RPMI7951 (cell line): ENCODE data around the gene ANGPTL8. TPM values are rescaled to one million over a fixed set of nuclear protein-coding genes. Genes with fewer than 3 reads are reported as not detected.

Experiments
- DNase-seq: peaks from one replicate; pipeline ENCODE4 v3.0.0-alpha.2; 2012; ENCODE audit warnings: low read depth
- total RNA-seq: library from RNA; depleted of rRNA; stranded (reverse); fragments of >200 nt; shearing (Covaris generic); gene quantifications from 2 replicates; pipeline ENCODE4 v1.2.3, GENCODE V29; 2014; rRNA removed

ANGPTL8 gene, protein sequence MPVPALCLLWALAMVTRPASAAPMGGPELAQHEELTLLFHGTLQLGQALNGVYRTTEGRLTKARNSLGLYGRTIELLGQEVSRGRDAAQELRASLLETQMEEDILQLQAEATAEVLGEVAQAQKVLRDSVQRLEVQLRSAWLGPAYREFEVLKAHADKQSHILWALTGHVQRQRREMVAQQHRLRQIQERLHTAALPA
- not detected in 2 replicates for total RNA-seq

DNA sequence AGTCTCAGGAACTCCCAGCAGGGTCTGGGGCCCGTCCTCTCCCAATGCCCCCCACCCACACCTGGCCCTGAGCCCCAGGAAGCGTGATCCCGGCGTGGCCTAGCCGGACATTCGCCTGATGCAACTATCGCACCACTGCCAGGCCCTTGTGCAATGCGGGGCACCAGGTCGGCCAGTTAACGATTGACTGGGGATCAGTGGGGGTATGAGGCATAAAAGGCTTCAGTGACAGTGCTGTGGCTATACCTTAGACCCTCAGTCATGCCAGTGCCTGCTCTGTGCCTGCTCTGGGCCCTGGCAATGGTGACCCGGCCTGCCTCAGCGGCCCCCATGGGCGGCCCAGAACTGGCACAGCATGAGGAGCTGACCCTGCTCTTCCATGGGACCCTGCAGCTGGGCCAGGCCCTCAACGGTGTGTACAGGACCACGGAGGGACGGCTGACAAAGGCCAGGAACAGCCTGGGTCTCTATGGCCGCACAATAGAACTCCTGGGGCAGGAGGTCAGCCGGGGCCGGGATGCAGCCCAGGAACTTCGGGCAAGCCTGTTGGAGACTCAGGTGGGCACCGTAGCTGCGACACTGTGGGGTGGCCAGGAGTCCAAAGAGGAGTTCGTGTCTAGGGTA lies at the start of gene ANGPTL8:
TSS of gene ANGPTL8 (plus strand) at position 243 of the 624 bp plus-strand sequence. CDS start at position 262, 19 bp downstream.
- no peak for DNase-seq

DNA sequence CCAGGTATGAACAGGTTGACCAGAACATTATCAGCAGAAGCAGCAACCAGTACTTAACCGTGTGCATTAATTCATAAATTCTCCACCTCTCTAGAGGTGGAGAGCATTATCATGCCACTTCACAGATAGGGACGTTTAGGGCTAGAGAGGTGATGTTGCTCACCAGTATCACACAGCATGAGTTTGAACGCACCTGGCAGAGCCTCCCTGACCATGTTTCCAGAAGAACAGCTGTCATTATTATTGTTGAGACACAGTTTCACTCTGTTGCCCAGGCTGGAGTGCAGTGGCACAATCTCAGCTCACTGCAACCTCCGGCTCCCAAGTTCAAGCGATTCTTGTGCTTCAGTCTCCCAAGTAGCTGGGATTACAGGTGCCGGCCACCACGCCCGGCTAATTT lies 48.9 kb upstream of the ANGPTL8 start:
- no peak for DNase-seq

DNA sequence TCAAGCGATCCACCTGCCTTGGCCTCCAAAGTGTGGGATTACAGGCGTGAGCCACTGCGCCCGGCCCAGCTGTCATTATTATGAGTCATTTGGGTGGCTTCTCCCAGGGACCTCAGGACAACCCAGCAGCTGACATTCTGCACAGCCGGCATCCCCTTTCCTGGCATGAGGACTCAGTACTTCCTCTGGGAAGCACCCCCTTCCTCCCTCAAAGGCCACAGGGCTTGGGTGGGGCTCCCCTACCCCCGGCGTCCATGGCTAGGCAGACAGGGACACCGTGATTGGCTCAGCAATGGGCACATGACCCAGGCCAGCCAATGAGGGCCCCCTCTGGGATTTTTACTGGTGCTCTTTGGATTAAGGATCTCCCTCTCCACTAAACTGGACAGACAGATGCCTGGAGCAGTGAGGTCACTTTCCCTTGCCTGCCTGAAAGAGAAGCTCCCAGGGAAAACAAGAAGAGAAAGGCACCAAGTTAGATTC lies 48.1 kb upstream of the ANGPTL8 start:
- peak; percentile 97 for DNase-seq

DNA sequence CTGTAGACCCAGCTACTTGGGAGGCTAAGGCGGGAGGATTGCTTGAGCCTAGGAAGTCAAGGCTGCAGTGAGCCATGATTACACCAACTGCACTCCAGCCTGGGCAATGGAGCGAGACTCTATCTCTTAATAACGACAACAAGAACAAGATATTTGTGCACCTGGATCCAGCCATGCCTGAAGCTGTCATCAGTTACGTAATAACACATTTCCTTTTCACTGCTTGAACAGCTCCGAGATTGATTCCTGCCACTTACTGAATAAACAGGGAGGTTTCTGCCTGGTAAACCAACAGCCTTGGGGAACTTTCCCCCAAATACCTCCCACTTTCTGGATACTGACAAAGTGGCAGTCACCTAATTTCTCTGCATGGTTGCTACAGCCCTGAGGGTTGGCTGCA lies 47.5 kb upstream of the ANGPTL8 start:
- no peak for DNase-seq

DNA sequence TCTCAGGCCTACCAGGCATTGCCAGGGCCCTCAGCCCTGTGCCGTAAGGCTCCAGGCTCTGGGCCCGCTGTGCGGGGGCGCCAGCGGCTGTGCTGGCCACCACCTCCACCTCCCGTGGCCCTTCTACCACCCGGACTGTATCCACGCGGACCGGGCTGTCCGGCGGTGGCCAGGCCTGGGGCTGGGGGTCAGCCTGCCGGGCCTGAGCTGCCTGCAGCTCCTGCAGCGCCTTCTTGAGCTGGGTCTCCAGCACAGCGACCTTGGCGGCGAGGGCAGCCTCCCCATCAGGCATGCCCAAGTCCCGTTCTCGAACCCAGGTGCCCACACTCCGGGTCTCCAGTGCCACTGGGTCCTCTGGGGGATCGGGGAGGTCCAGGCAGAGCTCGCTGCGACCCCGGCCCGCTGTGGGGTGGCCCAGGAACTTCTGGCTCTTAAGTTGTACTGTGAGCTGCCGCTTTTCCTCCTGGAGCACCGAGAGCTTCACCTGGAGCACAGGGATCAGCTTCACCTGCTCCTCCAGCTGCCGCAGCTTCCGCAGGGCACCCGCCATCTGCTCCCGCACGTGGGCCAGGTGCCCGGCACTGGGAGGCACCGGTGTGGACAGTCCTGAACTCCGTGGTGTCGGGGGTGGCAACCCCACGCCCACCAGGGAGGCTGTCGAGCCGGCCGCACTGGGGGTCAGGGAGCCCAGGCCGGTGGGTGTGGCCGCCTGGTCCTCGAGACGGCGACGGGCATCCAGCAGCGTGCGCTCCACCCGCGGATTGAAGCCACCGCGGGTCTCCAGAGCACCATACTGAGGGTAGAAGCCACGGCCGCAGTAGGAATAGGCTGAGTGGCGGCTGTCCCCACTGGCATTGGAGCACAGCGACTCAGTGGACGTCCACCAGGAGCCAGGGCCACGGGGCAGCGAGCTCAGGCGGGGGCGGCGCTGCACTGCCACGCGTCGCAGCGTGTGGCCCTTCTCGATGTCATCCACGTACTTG lies 46.2 kb upstream of the ANGPTL8 start:
- no peak for DNase-seq

DNA sequence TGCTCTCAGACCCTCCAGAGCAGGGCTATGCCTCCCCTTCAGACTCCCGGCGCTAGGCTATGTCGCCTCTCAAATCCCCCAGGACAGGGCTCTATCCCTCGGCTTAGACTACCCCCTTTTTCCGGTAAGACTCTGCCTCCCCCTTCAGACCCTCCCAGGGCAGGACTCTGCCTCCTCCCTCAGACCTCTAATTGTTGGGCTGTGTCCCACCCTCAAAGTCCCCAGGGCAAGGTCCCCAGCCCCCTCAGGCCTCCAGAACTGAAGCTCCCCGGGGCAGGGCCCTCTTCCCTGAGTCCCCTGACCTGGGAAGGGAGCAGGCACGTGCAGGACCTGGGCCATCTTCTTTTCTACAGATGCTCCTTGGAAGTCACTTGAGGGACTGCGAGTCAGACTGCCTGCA lies 45.2 kb upstream of the ANGPTL8 start:
- DNase-seq, result no peak

DNA sequence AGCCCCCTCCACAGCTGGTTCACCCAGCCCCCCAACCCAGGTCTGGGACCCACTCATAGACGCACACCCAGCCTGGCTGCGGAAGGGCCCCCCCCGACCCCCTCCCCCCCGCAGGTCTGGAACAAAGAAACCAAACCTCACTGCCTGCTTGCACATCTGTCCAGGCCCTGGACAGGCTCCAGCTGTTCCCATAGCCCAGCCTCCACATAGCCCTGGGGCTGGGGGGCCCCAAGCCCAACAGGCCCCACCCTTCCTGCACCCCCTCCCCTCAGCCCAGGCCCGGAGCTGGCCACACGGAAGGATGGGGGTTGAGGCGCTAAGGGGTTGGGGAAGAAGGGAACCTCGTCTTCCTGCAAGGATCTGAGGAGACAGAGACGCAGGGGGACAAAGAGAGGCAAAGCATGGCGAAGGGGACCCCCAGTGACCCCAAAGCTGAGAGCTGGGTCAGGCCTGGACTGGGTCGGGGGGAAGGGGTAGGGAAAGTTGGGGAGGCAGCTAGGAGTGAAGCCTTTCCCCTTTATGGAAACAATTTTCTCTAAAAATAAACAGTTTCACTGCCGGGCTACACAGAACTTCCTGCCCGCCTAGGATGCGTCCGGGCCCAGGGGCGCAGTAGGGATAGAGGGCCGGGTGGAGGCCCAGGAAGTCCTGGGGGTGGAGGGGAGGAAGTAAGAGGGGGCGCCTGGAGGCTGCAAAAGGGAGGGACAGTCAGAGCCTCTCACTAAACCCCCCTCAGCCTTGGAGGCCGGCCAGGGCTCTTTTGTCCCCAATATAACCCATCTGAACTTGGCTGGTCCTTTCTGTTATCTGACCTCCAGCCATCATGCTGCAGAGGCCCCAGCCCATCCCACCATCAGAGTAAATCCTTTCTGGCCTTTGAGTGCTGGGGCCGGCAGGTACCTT lies 44.5 kb upstream of the ANGPTL8 start:
- DNase-seq, result peak; percentile 61

DNA sequence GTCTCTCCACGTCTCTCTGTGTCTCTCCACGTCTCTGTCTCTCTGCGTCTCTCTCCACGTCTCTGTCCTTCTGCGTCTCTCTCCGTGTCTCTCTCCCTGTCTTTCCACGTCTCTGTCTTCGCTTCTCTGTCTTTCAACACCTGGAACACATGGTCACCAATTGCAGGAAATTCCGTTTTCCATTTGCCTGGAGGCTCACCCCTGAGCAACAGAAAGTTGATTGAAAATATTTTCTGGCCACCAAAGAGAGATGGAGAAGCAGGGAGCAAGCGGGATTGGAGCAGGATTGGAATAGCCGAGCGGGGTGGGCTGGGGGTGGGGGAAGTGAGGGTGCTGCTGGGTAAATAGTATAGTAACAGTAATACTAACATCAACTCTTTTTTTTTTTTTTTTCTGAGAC lies 43.7 kb upstream of the ANGPTL8 start:
- no peak for DNase-seq

DNA sequence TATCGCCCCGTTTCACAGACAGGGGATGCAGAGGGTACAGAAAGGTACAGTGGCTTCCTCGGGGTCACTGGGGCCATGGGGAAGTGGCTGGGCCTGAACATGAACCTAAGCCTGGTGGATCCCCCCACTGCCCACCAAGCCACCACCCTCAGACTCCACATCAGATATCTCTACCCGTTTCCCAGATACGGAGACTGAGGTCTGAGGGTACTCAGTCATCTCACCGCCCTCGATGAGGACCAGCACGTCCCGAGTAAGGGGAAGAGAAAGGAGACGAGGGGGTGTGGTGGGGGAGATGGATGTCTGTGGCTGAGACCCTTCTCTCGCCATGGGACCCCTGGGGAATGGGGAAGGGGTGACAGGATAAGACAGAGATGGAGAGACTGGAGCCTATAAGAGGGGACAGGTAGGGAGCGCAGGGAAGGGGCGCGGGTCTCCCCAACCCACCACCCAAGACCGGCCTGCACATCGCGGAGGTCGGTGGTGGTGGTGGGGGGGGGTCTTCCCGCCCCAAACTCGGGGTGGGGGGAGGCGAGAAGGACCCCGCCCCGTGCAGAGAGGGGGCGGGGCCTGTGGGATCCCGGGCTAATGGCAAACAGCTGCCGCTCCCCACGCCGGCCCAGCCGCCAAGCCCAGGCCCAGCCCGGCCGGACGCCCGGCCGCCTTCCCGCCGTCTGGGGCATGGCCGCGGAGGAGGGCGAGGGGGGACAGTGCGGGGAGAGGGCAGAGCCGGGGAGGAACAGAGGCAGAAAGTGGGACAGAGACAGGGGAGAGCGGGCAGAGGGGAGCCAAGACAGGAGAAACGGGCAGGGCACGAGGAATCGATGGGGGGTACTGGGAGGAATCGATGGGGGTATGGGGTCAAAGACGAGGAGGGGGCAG lies 42.8 kb upstream of the ANGPTL8 start:
- DNase-seq, result peak; percentile 52

DNA sequence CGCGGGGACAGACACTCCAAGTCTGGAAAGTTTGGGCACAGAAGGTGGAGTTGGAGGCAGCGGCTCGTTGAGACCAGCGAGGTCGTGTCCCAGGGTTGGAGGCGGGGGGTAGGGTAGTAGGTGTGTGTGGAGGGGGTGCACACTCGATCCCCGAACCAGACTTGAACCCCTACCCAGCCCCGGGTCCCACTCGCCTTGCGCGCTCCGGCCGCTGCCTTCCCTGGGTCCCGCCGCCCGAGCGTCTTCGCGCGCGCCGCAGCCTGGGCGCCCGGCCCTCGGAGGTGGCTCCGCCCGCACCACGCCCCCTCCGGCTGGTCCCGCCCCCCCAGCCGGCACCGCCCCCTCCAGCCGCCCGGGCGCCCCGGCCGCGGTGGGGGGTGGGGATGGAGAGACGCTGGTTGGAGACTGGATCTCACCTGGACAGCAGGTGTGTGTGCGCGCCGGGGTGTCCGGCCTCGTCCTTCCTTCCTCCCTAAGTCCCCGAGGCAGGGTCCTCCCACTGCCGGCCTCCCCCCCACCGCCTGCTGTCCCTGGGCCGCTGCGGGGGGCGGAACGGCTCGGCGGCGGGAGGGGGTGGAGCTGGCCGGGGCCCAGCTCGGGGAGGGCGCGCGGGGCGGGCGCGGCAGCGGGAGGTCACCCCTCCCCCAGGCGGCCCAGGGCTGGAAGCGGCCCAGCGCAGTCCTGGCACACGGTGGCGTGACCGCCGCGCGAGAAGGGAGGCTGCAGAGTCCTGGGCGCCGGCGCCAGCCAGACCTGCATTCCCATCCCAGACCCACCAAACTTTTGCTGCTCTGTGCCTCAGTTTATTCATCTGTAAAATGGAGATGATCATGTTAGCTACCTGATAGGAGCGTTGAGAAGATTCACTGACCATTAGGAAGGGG lies 41.9 kb upstream of the ANGPTL8 start, which contains the start of gene KANK2:
TSS of gene KANK2 (minus strand) at position 255 of the 884 bp plus-strand sequence. CDS start 3,034 bp downstream, outside the sequence.
- DNase-seq, result peak; percentile 80

DNA sequence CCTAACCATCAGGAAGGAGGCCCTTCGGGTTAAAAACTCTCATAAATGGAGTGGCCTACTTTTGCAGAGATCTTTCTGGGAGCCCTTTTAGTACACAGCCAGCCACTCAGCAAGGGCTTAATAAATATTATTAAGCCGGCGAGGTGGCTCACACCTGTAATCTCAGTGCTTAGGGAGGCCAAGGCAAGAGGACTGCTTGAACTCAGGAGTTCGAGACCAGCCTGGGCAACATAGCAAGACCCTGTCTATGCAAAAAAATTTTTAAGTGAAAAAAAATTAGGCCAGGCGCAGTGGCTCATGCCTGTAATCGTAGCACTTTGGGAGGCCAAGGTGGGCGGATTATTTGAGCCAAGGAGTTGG lies 41.3 kb upstream of the ANGPTL8 start:
- DNase-seq, result no peak

DNA sequence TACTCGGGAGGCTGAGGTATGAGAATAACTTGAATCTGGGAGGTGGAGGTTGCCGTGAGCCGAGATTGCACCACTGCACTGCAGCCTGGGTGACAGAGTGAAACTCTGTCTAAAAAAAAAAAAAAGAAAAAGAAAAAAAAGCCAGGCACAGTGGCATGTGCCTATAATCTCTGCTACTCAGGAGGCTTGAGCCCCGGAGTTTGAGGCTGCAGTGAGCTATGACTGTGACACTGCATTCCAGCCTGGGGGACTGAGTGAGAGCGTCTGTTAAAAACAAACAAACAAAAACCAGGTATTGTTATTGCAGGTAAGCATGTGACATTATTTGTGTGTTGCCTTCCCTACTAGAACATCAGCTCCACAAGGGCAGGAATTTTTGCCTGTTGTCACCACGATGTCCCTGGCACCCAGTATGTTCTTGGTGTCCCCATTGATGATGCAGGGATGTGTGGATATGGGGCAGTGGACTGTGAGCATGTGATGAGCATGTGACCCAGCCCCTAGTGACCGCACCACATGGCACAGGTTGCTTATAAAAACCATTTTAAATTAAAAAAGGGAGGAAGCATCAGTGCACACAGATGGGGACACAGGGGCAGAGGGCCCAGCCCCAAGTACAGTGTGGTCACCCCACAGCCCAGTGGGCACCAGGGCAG lies 40.5 kb upstream of the ANGPTL8 start:
- no peak for DNase-seq

DNA sequence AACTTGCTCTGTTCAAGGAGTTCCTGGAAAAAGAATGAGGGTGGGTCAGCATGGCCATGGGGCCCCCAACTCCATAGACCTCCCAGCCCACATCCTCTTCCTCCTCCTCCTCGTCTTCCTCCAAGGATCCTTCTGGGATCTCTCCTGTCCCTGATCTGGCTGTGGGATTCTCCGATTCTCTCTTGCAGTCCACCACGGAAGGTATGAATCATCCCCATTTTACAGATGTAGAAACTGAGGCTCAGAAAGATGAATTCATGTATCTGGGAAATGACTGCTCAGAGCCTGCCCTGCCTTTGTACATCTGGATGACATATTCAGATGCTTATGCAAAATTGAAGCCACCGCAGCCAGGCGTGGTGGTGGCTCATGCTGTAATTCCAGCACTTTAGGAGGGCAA lies 39.9 kb upstream of the ANGPTL8 start:
- no peak for DNase-seq

DNA sequence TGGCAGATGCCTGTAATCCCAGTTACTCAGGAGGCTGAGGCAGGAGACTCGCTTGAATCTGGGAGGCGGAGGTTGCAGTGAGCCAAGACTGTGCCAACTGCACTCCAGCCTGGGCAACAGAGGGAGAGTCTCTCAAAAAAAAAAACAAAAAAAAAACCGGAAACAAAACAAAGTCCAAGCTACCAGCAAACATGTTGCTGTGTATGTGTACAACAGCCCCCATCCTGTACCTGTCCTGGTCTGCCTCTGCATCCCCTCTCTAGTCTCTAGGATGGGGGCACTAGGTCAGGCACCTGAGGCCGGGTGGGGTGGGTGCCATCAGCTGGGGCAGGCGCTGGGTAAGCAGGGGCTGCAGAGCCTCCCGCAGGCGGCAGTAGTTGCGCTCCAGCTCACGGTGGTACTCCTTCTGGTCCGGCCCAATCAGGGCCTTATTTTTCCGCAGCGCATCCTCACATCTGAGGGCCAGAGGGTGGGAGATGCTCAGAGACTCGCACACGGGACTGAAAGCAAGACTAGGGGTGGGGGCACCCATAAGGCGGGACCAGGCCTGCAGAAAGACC lies 39.3 kb upstream of the ANGPTL8 start:
- DNase-seq, result no peak

DNA sequence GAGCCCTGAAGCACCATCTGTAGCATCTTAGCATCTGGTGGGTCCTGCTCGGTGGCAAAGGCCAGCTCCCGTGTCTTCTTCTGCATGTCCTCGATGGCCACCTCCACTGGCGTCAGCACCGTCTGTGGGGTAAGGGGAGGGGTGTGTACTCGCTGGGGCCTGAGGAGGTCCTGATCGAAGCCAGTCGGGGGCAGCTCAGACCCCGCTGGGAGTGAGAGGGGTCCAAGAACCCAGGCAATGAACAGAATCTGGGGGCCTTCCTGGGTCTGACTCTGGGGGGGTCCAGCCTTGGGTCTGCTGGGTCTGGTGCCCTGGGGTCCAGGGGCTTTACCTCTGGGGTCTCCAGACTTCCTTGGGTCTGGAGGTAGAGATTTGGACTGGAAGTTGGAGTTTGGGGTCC lies 38.5 kb upstream of the ANGPTL8 start:
- DNase-seq, result no peak

DNA sequence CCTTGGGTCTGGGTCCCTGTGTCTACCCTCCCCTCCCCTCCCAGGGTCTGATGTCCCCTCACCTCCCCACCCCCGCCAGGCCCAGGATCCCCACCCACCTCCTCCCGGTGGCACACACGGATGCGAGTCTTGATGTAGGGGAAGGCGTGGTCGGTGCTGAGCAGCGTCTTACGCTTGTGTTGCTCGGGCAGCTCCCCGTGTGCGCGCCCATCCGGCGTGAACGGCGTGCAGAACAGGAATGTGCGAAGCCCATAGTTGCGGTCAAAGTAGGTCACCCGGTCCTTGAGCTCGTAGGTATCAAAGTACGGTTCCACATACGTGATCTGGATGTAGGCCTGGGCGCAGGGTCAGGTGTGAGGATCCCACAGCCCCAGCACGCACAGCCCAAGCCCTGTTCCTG lies 37.6 kb upstream of the ANGPTL8 start:
- DNase-seq, result no peak

DNA sequence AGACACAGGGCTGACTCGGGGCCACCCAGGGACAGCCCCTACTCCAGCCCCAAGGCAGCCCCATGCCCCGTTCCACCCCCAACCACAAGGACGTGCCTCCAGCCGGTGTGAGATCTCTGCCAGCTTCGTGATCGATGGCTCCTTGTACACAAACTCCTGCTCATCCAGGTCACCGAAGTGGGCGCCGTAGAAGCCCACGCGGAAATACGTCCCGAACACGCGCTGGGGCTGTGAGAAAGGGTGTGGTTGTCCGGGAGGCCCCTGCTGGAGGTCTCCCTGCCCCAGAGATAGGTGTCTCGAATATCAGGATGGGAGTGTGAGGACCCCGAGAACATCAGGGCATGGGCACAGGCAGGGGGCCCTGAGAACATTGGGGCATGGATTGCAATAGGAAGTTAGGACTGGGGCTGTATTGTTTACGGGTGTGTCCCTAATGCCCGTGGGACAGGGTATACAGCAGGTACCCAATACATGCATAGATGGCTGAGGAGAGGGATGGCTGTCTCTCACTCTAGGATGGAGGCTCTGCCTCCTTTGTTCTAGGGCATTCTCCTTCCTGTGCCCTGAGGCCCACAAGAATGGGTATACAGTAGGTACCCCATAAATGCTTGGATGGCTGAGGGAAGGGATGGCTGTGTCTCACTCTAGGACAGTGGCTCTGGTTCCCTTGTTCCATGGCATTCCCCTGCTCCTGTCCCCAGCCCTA lies 36.8 kb upstream of the ANGPTL8 start:
- DNase-seq, result no peak
